ENCODE measurements around the gene LRCH1.

Gene LRCH1

GRCh38 chr13:46665248-46665632, 112.3 kb downstream of the LRCH1 start:
- no peak for DNase-seq

- no peak for DNase-seq
Observed at GRCh38 chr13:46665633-46666482, 112.9 kb downstream of the LRCH1 start.

GRCh38 chr13:46666727-46667456, 113.9 kb downstream of the LRCH1 start:
- DNase-seq = no peak

GRCh38 chr13:46667687-46668281, 114.8 kb downstream of the LRCH1 start:
- DNase-seq = no peak

- no peak for DNase-seq
Observed at GRCh38 chr13:46668302-46668720, 115.3 kb downstream of the LRCH1 start.

GRCh38 chr13:46668931-46669525, 116.1 kb downstream of the LRCH1 start:
- DNase-seq = no peak

GRCh38 chr13:46672338-46673090, 119.5 kb downstream of the LRCH1 start:
- DNase-seq = no peak

- DNase-seq = no peak
Observed at GRCh38 chr13:46675016-46675415, 122.0 kb downstream of the LRCH1 start.

GRCh38 chr13:46676378-46676725, 123.4 kb downstream of the LRCH1 start:
- no peak for DNase-seq

- DNase-seq = no peak
Observed at GRCh38 chr13:46679369-46680120, 126.6 kb downstream of the LRCH1 start.

GRCh38 chr13:46682015-46682414, 129.0 kb downstream of the LRCH1 start:
- DNase-seq = no peak

GRCh38 chr13:46682707-46683106, 129.7 kb downstream of the LRCH1 start:
- DNase-seq = no peak

- no peak for DNase-seq
Observed at GRCh38 chr13:46683676-46684260, 130.8 kb downstream of the LRCH1 start.

GRCh38 chr13:46684287-46685001, 131.5 kb downstream of the LRCH1 start:
- no peak for DNase-seq

GRCh38 chr13:46685006-46685730, 132.2 kb downstream of the LRCH1 start:
- no peak for DNase-seq

GRCh38 chr13:46686171-46686570, 133.2 kb downstream of the LRCH1 start:
- DNase-seq = no peak

GRCh38 chr13:46687810-46688209, 134.8 kb downstream of the LRCH1 start:
- DNase-seq = no peak

- no peak for DNase-seq
Observed at GRCh38 chr13:46688306-46688705, 135.3 kb downstream of the LRCH1 start.

- DNase-seq = no peak
Observed at GRCh38 chr13:46698014-46698413, 145.0 kb downstream of the LRCH1 start.
